Measurements from ENCODE around the gene RHEBL1.
A peak's percentile ranks its signal among the peaks of the same experiment; 100 is the strongest.

RHEBL1 gene

DNA sequence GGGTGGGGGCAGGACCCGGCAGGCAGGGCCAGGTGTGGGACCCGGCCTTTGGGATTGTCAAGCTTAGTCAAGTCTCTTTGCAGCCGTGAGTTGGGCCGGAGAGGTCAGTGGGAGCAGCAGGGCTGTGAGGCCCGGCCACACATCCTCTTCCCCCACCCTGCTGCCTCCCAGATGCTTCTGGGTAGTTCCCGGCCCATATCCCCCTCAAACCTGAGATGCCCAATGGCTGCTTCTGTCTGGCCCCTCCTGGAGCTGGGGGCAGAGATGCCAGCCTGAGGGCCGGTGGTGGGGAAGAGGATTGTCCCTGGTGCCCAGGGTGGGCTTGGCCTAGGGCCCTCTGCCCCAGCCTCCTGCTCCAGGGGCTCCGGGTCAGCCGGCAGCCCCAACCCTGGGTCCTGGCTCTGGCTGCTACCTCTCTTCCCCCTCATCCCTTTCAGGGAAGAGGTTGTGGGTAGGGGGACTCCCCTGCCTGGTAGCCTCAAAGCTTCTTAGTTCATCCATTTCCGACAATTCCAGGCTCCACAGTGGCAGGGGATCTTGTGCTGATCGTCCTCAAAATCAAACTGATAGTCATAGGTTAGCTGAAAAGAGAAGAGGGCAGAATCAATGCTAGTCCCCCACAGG lies 48.4 kb downstream of the RHEBL1 start:
- POLR2A ChIA-PET, result no interaction called here
- CTCF ChIA-PET, result interaction anchor here (0.8 to 18.9 kb wide), 12 partner anchors 8 to 168 kb away, joined by 3 to 203 read pairs (median 14); partner anchors contain the start of gene TUBA1B
- no peak for DNase-seq (ENCODE audit: extremely low spot score)
- no peak for TF ChIP-seq CTCF (IDR thresholded peaks at IDR 0.05; ENCODE audit: control extremely low read depth, extremely low read depth, low read depth, missing control alignments)

DNA sequence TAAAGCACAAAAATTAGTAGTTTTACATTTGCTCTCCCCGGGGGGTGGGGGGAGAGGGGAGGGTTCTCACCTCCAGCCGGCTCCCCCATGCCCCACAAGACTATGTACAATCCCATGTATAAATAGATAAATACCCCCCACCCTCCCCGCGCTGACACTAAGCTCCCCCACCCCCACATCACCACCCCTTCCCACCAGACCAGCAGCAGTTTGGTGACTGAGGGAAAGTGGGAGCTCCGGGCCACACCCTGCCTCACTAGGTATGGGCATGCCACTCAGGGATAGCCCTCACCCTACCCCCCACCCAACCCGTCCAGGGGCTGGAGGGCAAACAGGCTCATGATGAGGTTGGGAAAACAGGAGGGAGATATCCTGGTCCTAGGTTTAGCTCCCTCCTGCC lies 49.3 kb downstream of the RHEBL1 start:
- TF ChIP-seq CTCF (IDR thresholded peaks at IDR 0.05; ENCODE audit: control extremely low read depth, extremely low read depth, low read depth, missing control alignments), result no peak
- no peak for DNase-seq (ENCODE audit: extremely low spot score)
- CTCF ChIA-PET, result interaction anchor here (0.8 to 18.9 kb wide), 20 partner anchors 8 to 534 kb away, joined by 3 to 203 read pairs (median 6); partner anchors contain the start of genes TUBA1B and WNT1
- POLR2A ChIA-PET, result interaction anchor here (0.7 to 1.2 kb wide), 2 partner anchors 23 to 104 kb away, joined by 3 to 6 read pairs; no protein-coding TSS in a partner anchor

DNA sequence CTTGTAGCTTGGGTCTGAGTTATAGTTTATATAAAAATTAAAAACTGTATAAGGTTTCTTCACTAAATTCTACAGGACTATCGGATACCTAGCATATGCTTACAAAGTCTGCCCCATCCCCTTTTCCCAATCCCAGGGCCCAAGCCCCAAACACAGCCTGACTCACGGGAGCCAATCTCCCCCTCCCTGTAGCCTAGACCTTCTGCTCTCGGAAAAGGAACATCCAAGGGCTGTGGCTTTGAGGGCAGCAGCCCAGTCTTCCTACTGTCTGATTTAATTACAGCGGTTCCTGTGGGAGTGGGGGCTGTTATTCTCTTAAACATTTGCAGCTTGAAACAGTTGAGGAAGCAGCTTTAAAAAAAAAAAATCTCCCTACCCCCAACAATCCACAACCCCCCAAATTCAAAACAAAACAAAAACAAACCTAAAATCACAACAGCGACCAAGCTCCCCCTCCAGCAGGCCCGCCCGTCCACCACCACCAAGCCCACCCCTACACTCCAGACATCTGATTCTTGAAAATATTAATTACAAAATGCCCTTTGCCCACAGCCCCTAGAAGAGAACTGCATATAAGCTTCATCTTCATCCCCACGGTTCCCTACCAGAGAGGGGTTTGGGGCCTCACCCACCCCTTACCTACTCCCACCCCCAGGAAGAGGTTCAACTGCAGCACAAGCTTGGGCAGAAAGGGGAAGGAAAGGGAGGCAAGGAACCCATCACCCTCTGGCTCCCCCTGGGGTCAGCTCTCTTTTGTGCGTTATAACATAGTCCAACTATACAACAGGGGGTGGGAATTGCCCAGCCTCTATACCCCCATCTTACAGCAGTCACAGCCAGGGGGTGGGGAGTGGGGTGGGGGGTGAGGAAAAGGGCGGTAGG lies 50.1 kb downstream of the RHEBL1 start:
- ChIA-PET CTCF (interaction anchor here (0.8 to 18.9 kb wide), 23 partner anchors 8 to 534 kb away, joined by 3 to 203 read pairs (median 6); partner anchors contain the start of genes TUBA1B and WNT1), POLR2A (interaction anchor here (0.7 to 1.2 kb wide), 3 partner anchors 22 to 111 kb away, joined by 3 to 6 read pairs (median 3); partner anchors contain the start of gene TUBA1B)
- peak; percentile 70 for DNase-seq (ENCODE audit: extremely low spot score)

GRCh38 chr12:49019120-49019430 lies 50.7 kb downstream of the RHEBL1 start:
- TF ChIP-seq CTCF (IDR thresholded peaks at IDR 0.05; ENCODE audit: control extremely low read depth, extremely low read depth, low read depth, missing control alignments), result no peak
- CTCF ChIA-PET, result interaction anchor here (0.9 to 18.9 kb wide), 16 partner anchors 9 to 74 kb away, joined by 3 to 203 read pairs (median 7); partner anchors contain the start of gene WNT1
- DNase-seq (ENCODE audit: extremely low spot score), result no peak
- POLR2A ChIA-PET, result interaction anchor here (0.8 to 1.2 kb wide), 2 partner anchors 21 to 112 kb away, joined by 3 to 6 read pairs; partner anchors contain the start of gene TUBA1B

More for the DNA sequence above, 50.1 kb downstream of the RHEBL1 start:
- peak; percentile 42 for TF ChIP-seq CTCF (IDR thresholded peaks at IDR 0.05; ENCODE audit: control extremely low read depth, extremely low read depth, low read depth, missing control alignments)

DNA sequence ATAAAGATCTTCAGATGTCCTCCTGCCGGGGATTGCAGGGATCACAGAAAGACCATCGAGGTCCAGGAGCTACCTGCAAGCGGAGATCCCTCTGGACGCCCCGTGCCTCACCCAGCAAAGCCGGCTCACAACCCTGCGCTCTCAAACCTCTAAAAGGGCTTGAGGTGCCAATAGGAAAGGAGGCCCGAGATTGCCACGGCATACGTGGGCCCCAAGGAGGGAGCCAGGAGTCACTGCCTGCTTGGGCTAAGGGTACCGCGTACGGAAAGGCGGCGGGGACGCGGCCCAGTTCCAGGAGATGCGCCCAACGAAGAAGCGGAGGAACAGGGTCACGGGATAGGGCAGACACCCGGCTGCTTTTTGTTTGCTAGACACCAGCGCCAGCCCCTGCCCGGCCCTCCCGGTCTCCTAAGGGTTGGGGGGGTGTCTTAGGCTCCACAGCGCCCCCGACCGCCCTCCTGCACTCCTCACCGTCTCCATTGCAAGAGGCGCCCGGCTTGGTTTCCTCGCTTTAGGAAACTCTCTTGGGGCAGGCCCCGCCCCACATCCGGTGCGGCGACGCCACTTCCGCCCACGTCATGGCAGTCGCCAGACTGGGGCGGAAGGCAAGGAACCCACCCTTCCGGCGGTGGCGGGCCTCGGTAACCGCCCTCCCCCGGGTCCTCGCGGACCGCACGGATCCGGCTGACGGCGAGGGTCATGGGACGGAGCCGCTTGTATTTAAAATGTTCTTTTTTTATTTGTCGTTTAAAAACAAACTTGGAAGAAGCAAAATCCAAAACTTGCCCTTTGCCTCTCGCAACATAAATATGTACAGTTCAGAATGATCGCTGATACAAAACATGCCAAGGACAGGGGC lies 51.3 kb downstream of the RHEBL1 start, which contains the start of gene PRKAG1:
Gene PRKAG1, minus strand, starts transcription at position 516 of the 859 bp plus-strand sequence. Its CDS starts 36 bp downstream, at position 480.
- CTCF ChIA-PET, result interaction anchor here (0.8 to 18.9 kb wide), 14 partner anchors 9 to 45 kb away, joined by 4 to 253 read pairs (median 6); partner anchors contain the start of gene DDN
- peak; percentile 99 for DNase-seq (ENCODE audit: extremely low spot score)

More for the DNA sequence above, 51.3 kb downstream of the RHEBL1 start, which contains the start of gene PRKAG1:
- POLR2A ChIA-PET, result interaction anchor here (0.9 to 1.1 kb wide), 3 partner anchors 19 to 113 kb away, joined by 3 to 4 read pairs (median 3); partner anchors contain the start of gene TUBA1B
- TF ChIP-seq CTCF (IDR thresholded peaks at IDR 0.05; ENCODE audit: control extremely low read depth, extremely low read depth, low read depth, missing control alignments), result peak; percentile 53

Measured in GM10248 (cell line).